SK-N-SH (cell line): ENCODE results near the gene RUVBL1.

Source experiments
- CTCF ChIP-seq: fragments of 200-600 bp; sonication (generic); IDR thresholded peaks from 2 replicates; pipeline ENCODE4 v1.6.1; 2017; ENCODE audit warnings: antibody characterized with exemption, mild to moderate bottlenecking, moderate library complexity
- ELF1 ChIP-seq: IDR thresholded peaks from 2 replicates; pipeline ENCODE4 v1.4.0; 2012
- EZH2phosphoT487 ChIP-seq: fragments of 200-600 bp; sonication (generic); IDR thresholded peaks from 2 replicates; pipeline ENCODE4 v1.6.1; 2017; ENCODE audit warnings: low read depth, mixed run types, mild to moderate bottlenecking, antibody characterized with exemption, moderate library complexity, borderline replicate concordance
- JUND ChIP-seq: IDR thresholded peaks from 2 replicates; pipeline ENCODE4 v1.4.0; 2012
- NFIC ChIP-seq: IDR thresholded peaks from 2 replicates; pipeline ENCODE4 v1.4.0; 2012; ENCODE audit warnings: borderline replicate concordance
- POLR2AphosphoS5 ChIP-seq: IDR thresholded peaks from 2 replicates; pipeline ENCODE4 v1.6.1; 2012; ENCODE audit warnings: low read depth, low read length
- RFX5 ChIP-seq: IDR thresholded peaks from 2 replicates; pipeline ENCODE4 v1.6.1; 2012; ENCODE audit warnings: mild to moderate bottlenecking, improper control_type of control experiment, low read length
- RXRA ChIP-seq: IDR thresholded peaks from 2 replicates; pipeline ENCODE4 v1.4.0; 2012; ENCODE audit warnings: low read depth, mild to moderate bottlenecking, borderline replicate concordance
- SMC3 ChIP-seq: IDR thresholded peaks from 2 replicates; pipeline ENCODE4 v1.6.1; 2012; ENCODE audit warnings: low read depth, low read length, improper control_type of control experiment
- TAF1 ChIP-seq: IDR thresholded peaks from 2 replicates; pipeline ENCODE4 v1.6.1; 2012; ENCODE audit warnings: low read depth, mild to moderate bottlenecking, low read length, moderate library complexity, borderline replicate concordance
- ZBTB33 ChIP-seq: IDR thresholded peaks from 2 replicates; pipeline ENCODE4 v1.4.0; 2012; ENCODE audit warnings: low read depth, borderline replicate concordance

DNA sequence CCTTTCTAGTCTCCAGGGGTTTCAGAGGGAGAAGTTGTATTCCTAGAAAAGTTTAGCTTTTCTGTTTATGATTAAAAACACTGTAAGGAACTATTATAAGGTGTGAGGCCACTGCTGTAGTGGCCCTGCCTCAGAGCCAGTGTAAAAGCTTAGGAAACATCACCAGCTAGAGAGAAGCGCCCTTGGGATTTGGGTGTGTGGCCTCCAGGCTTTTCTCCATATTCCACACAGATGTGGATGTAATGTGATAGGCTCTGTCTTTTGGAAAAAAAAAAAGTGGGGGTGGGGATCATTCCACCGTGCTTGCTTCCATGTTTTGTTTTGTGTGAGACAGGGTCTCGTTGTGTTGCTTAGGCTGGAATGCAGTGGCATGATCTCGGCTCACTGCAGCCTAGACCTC is 57.5 kb downstream of the RUVBL1 start:
- TF ChIP-seq CTCF (no peak), RXRA (no peak), ZBTB33 (no peak), NFIC (no peak), TAF1 (no peak), POLR2AphosphoS5 (no peak), JUND (no peak), RFX5 (no peak), SMC3 (no peak), EZH2phosphoT487 (no peak), ELF1 (no peak)
